Stimulated activated CD4-positive, alpha-beta T cell treated with anti-CD3 and anti-CD28 coated beads, Interleukin-15, amount 100 ng/mL, for 24 hours (primary cell): Measurements from ENCODE around the gene ITLN1.

Experiments used
- DNase-seq: peaks from one replicate; pipeline ENCODE4 v3.0.0-alpha.2; 2020

The ITLN1 gene

GRCh38 chr1:160853014-160853413, 32.0 kb downstream of the ITLN1 start:
- DNase-seq, result no peak

GRCh38 chr1:160850993-160851392, 34.0 kb downstream of the ITLN1 start:
- DNase-seq, result no peak

- no peak for DNase-seq
Measured at GRCh38 chr1:160850541-160850940, 34.4 kb downstream of the ITLN1 start.

GRCh38 chr1:160846281-160846680, 38.7 kb downstream of the ITLN1 start:
- no peak for DNase-seq

- no peak for DNase-seq
Measured at GRCh38 chr1:160844447-160845232, 40.3 kb downstream of the ITLN1 start.

- DNase-seq, result no peak
Measured at GRCh38 chr1:160841079-160841478, 43.9 kb downstream of the ITLN1 start.

GRCh38 chr1:160839746-160840145, 45.2 kb downstream of the ITLN1 start:
- DNase-seq, result no peak

- no peak for DNase-seq
Measured at GRCh38 chr1:160838888-160839287, 46.1 kb downstream of the ITLN1 start.

- DNase-seq, result peak; percentile 81
Measured at GRCh38 chr1:160837558-160838205, 47.3 kb downstream of the ITLN1 start.

- no peak for DNase-seq
Measured at GRCh38 chr1:160836981-160837557, 47.9 kb downstream of the ITLN1 start.

- DNase-seq, result no peak
Measured at GRCh38 chr1:160836561-160836960, 48.4 kb downstream of the ITLN1 start.

GRCh38 chr1:160835751-160836150, 49.2 kb downstream of the ITLN1 start:
- DNase-seq, result no peak

GRCh38 chr1:160834945-160835565, 49.9 kb downstream of the ITLN1 start:
- peak; percentile 39 for DNase-seq

GRCh38 chr1:160830321-160831153, 54.4 kb downstream of the ITLN1 start:
- DNase-seq, result peak; percentile 86

GRCh38 chr1:160829766-160830165, 55.2 kb downstream of the ITLN1 start:
- no peak for DNase-seq

- DNase-seq, result no peak
Measured at GRCh38 chr1:160827418-160827817, 57.6 kb downstream of the ITLN1 start.

- DNase-seq, result no peak
Measured at GRCh38 chr1:160826546-160826945, 58.4 kb downstream of the ITLN1 start.
